K562 (cell line): ENCODE results near the gene CRB2. TPM values are rescaled to one million over a fixed set of nuclear protein-coding genes. Genes with fewer than 3 reads are reported as not detected.

Experiments
- CREB1 ChIP-seq, 2 experiments: sonication (generic) in 1 of 2; formaldehyde crosslinking in 1 of 2; IDR thresholded peaks; 2 replicates each; pipeline versions ENCODE4 v1.6.1 to v1.8.0; 2012 to 2022; ENCODE audit warnings: inconsistent platforms in 1 of 2, mild to moderate bottlenecking in 1 of 2, missing genetic modification reagents in 1 of 2, moderate library complexity in 1 of 2
- CREBBP ChIP-seq: IDR thresholded peaks from one replicate; pipeline ENCODE4 v1.6.1; 2012; ENCODE audit warnings: low read depth, mild to moderate bottlenecking, control low read depth, inconsistent platforms, low read length
- DDX20 ChIP-seq: fragments of 450-650 bp; IDR thresholded peaks from 2 replicates; pipeline ENCODE4 v1.6.1; 2016; ENCODE audit warnings: missing genetic modification characterization, low read depth, mild to moderate bottlenecking, missing compliant biosample characterization, moderate library complexity
- EZH2 ChIP-seq: IDR thresholded peaks from 2 replicates; pipeline ENCODE4 v1.6.1; 2012; ENCODE audit warnings: low read depth, mild to moderate bottlenecking, inconsistent platforms, low read length, borderline replicate concordance
- FOSL1 ChIP-seq: fragments of 200-800 bp; sonication (Bioruptor generic); conservative IDR thresholded peaks from 2 replicates; pipeline ENCODE4 v1.6.1; 2016; ENCODE audit warnings: missing genetic modification characterization, missing compliant biosample characterization
- HCFC1 ChIP-seq: IDR thresholded peaks from 2 replicates; pipeline ENCODE4 v1.6.1; 2012; ENCODE audit warnings: low read depth, low read length, improper control_type of control experiment
- HLTF ChIP-seq: fragments of 450-650 bp; IDR thresholded peaks from 2 replicates; pipeline ENCODE4 v1.6.1; 2016
- JUN ChIP-seq, 2 experiments: sonication (generic) in 1 of 2; formaldehyde crosslinking in 1 of 2; IDR thresholded peaks; 2 replicates each; pipeline versions ENCODE4 v1.6.1 to v1.8.0; 2012 to 2022; ENCODE audit warnings: borderline replicate concordance in 2 of 2, mild to moderate bottlenecking in 2 of 2, improper control_type of control experiment in 1 of 2, low read depth in 1 of 2, low read length in 1 of 2, missing genetic modification reagents in 1 of 2
- L3MBTL2 ChIP-seq: fragments of 450-650 bp; IDR thresholded peaks from 2 replicates; pipeline ENCODE4 v1.6.1; 2016; ENCODE audit warnings: mild to moderate bottlenecking, moderate library complexity
- NFIC ChIP-seq: fragments of 450-650 bp; IDR thresholded peaks from 2 replicates; pipeline ENCODE4 v1.6.1; 2017; ENCODE audit warnings: mild to moderate bottlenecking, inconsistent platforms
- PHB ChIP-seq: fragments of 250-450 bp; sonication (Bioruptor Pico); IDR thresholded peaks from 2 replicates; pipeline ENCODE4 v1.5.0; 2021
- PHB2 ChIP-seq: fragments of 450-650 bp; IDR thresholded peaks from 2 replicates; pipeline ENCODE4 v1.6.1; 2017; ENCODE audit warnings: low read depth
- RBFOX2 ChIP-seq: fragments of 200-400 bp; formaldehyde crosslinking; IDR thresholded peaks from 2 replicates; pipeline ENCODE4 v1.6.1; 2017; ENCODE audit warnings: low read depth, mild to moderate bottlenecking, low read length, moderate library complexity
- SETDB1 ChIP-seq: IDR thresholded peaks from one replicate; pipeline ENCODE4 v1.6.1; 2012; ENCODE audit warnings: low read length, control low read depth, inconsistent platforms
- SMARCC2 ChIP-seq: fragments of 450-650 bp; IDR thresholded peaks from 2 replicates; pipeline ENCODE4 v1.6.1; 2017; ENCODE audit warnings: antibody characterized with exemption, moderate library complexity, mild to moderate bottlenecking, low read depth
- SRSF1 ChIP-seq: fragments of 200-400 bp; formaldehyde crosslinking; IDR thresholded peaks from 2 replicates; pipeline ENCODE4 v1.6.1; 2017; ENCODE audit warnings: mild to moderate bottlenecking, low read depth, low read length, moderate library complexity
- TAL1 ChIP-seq: fragments of 450-650 bp; IDR thresholded peaks from 2 replicates; pipeline ENCODE4 v1.6.1; 2016; ENCODE audit warnings: mild to moderate bottlenecking
- UBTF ChIP-seq, 2 experiments: IDR thresholded peaks; 2 replicates each; pipeline ENCODE4 v1.6.1; 2012; ENCODE audit warnings: improper control_type of control experiment in 2 of 2, low read depth in 2 of 2, low read length in 2 of 2, borderline replicate concordance in 1 of 2
- ZBTB8A ChIP-seq: fragments of 450-650 bp; IDR thresholded peaks from 2 replicates; pipeline ENCODE4 v1.6.1; 2018; ENCODE audit warnings: mild to moderate bottlenecking, moderate library complexity; ENCODE audit not compliant: partially characterized antibody
- ZNF217 ChIP-seq: sonication (generic); formaldehyde crosslinking; IDR thresholded peaks from 2 replicates; pipeline ENCODE4 v1.8.0; 2022; ENCODE audit warnings: mild to moderate bottlenecking, missing genetic modification reagents
- polyA plus RNA-seq, 8 experiments: library from polyadenylated mRNA; depleted of rRNA in 4 of 8; stranded (reverse) in 5 of 8; unstranded in 3 of 8; fragments of >200 nt; fragmentation: Nextera tagmentation in 2 of 8; fragmentation: Illumina TruSeq in 1 of 8; extraction: Ambion mirVana in 2 of 8; extraction: Trizol in 1 of 8; gene quantifications; 2 replicates each; pipeline versions ENCODE4 v1.2.1 to v1.2.3, GENCODE V29; 2011 to 2014; ENCODE audit warnings: inconsistent platforms in 1 of 8, missing spikeins in 1 of 8
- total RNA-seq, 7 experiments: library from RNA; depleted of rRNA in 6 of 7; stranded (reverse); fragments of >200 nt in 6 of 7; fragmentation: Illumina TruSeq in 2 of 7; extraction: Trizol in 2 of 7; gene quantifications; 2 replicates each; pipeline versions ENCODE4 v1.2.1 to v1.2.3, GENCODE V29; 2011 to 2021; ENCODE audit warnings: low replicate concordance in 1 of 7

Gene CRB2
- total and polyA plus RNA-seq, 9 of the 15 experiments (the other 6 are each of a cell fraction or from before 2014, with no cell fraction given), result 0.13 to 1.2 (median 0.25) TPM; not detected in 2

GRCh38 chr9:123338710-123339665, 17.0 kb upstream of the CRB2 start (continued):
- TF ChIP-seq CREBBP (no peak), ZBTB8A (no peak), SETDB1 (no peak), CREB1 (IDR thresholded peaks at IDR 0.05) (peak; percentile 85), CREB1 (CRISPR knock-in tag; IDR thresholded peaks at IDR 0.05) (peak; percentile 66), L3MBTL2 (no peak), UBTF (IDR thresholded peaks at IDR 0.05; ENCODE audit: borderline replicate concordance in 1 of 2, low read depth in 2 of 2, low read length in 2 of 2) (peak in 1 of 2 experiments; percentile 10; a peak in 1 of 4 replicates), JUN (IDR thresholded peaks at IDR 0.05; ENCODE audit: borderline replicate concordance, low read depth, low read length) (peak; percentile 95), JUN (CRISPR knock-in tag; IDR thresholded peaks at IDR 0.05; ENCODE audit: borderline replicate concordance) (no peak; the same call in 1 of the 2 replicates), TAL1 (no peak), PHB2 (no peak; the same call in 1 of the 2 replicates), SMARCC2 (peak; percentile 80), HCFC1 (no peak), HLTF (no peak), ZNF217 (no peak), FOSL1 (tag) (peak; percentile 95), PHB (CRISPR knock-in tag) (no peak), NFIC (peak; percentile 40; the same call in 1 of the 2 replicates), RBFOX2 (peak; percentile 80), EZH2 (no peak), DDX20 (tag) (no peak), SRSF1 (no peak)
